ENCODE results near the gene USP48. TPM values are rescaled to one million over a fixed set of nuclear protein-coding genes. Genes with fewer than 3 reads are reported as not detected.

The USP48 gene
- total and polyA plus RNA-seq, 2 of the 13 experiments (the other 11 are each of a cell fraction or from before 2014, with no cell fraction given), result 30.4 to 30.7 TPM

GRCh38 chr1:21670059-21670881 lies 112.7 kb downstream of the USP48 start (continued):
- TF ChIP-seq ZNF407 (CRISPR knock-in tag; IDR thresholded peaks at IDR 0.05; ENCODE audit: not compliant biosample characterization), result peak; percentile 21
- TF ChIP-seq ZNF142 (CRISPR knock-in tag; IDR thresholded peaks at IDR 0.05), result no peak
- TF ChIP-seq THYN1 (CRISPR knock-in tag; IDR thresholded peaks at IDR 0.05; ENCODE audit: borderline replicate concordance, low read depth), result no peak
- no peak for TF ChIP-seq NR3C1 (CRISPR knock-in tag; IDR thresholded peaks at IDR 0.05)
- TF ChIP-seq NR2C2 (CRISPR knock-in tag; IDR thresholded peaks at IDR 0.05; ENCODE audit: borderline replicate concordance), result no peak
- no peak for TF ChIP-seq TRIM24 (CRISPR knock-in tag; IDR thresholded peaks at IDR 0.05)
- no peak for TF ChIP-seq ZNF605 (CRISPR knock-in tag; IDR thresholded peaks at IDR 0.05)
- TF ChIP-seq IKZF1 (IDR thresholded peaks at IDR 0.05), result no peak
- TF ChIP-seq EHMT2 (IDR thresholded peaks at IDR 0.05; ENCODE audit: borderline replicate concordance, low read depth, low read length), result no peak
- TF ChIP-seq ZNF225 (CRISPR knock-in tag; IDR thresholded peaks at IDR 0.05), result 0 out of 2 replicates have a peak, but pooled peaks have one; percentile 2
- TF ChIP-seq ZSCAN31 (CRISPR knock-in tag; IDR thresholded peaks at IDR 0.05; ENCODE audit: low read depth), result 0 out of 2 replicates have a peak, but pooled peaks have one; percentile 25
- TF ChIP-seq EP300 (IDR thresholded peaks at IDR 0.05; ENCODE audit: low read depth in 2 of 2, low read length in 2 of 2), result no peak
- no peak for TF ChIP-seq EP300 (CRISPR knock-in tag; IDR thresholded peaks at IDR 0.05; ENCODE audit: borderline replicate concordance)
- no peak for TF ChIP-seq ZNF441 (CRISPR knock-in tag; IDR thresholded peaks at IDR 0.05; ENCODE audit: borderline replicate concordance)
- no peak for TF ChIP-seq ZMYM4 (CRISPR knock-in tag; IDR thresholded peaks at IDR 0.05)
